Measurements from ENCODE around the gene LDLRAD1. TPM values are rescaled to one million over a fixed set of nuclear protein-coding genes. Genes with fewer than 3 reads are reported as not detected.

The LDLRAD1 gene
- polyA plus RNA-seq, 1 donor from 2014 or later: not detected

- Histone ChIP-seq H3K79me2 (replicated peaks; ENCODE audit: insufficient read depth, low read length) (no peaks in the 10 kb centered on the region), H3K36me3 (ENCODE audit: insufficient read depth, low read length) (no peaks in the 10 kb centered on the region), H3K9me3 (ENCODE audit: low read length) (no peaks in the 10 kb centered on the region), H3K9ac (ENCODE audit: low read length) (no peak overlapping the region), H3K27me3 (ENCODE audit: insufficient read depth, low read depth, low read length) (no peaks in the 10 kb centered on the region), H3K27ac (ENCODE audit: low read length) (no peak overlapping the region), H4K20me1 (ENCODE audit: insufficient read depth) (no peaks in the 10 kb centered on the region), H3K4me2 (ENCODE audit: low read length) (no peak overlapping the region), H3K4me3 (ENCODE audit: low read length) (no peak overlapping the region), H3K9me2 (ENCODE audit: insufficient read depth, low read length) (no peaks in the 10 kb centered on the region), H3F3A (ENCODE audit: insufficient read depth, low read length, poor library complexity, severe bottlenecking) (no peaks in the 10 kb centered on the region), H2AFZ (ENCODE audit: low read depth, low read length) (no peak overlapping the region)
- no peak for TF ChIP-seq EZH2 (IDR thresholded peaks at IDR 0.05; ENCODE audit: borderline replicate concordance, insufficient read depth, low read length, poor library complexity, severe bottlenecking)
- no peak for TF ChIP-seq CTCF (IDR thresholded peaks at IDR 0.05; ENCODE audit: poor library complexity, severe bottlenecking)
- no peak for TF ChIP-seq RAD21 (conservative IDR thresholded peaks at IDR 0.05)
- no peak for TF ChIP-seq TAF1 (IDR thresholded peaks at IDR 0.05; ENCODE audit: low read depth)
- no peak for TF ChIP-seq SMC3 (conservative IDR thresholded peaks at IDR 0.05; ENCODE audit: poor library complexity)
- TF ChIP-seq MXI1 (conservative IDR thresholded peaks at IDR 0.05; ENCODE audit: poor library complexity, severe bottlenecking): no peak
- no peak for TF ChIP-seq EP300 (conservative IDR thresholded peaks at IDR 0.05; ENCODE audit: poor library complexity, severe bottlenecking)
- no peak for TF ChIP-seq POLR2AphosphoS5 (IDR thresholded peaks at IDR 0.05)
- TF ChIP-seq REST (IDR thresholded peaks at IDR 0.05; ENCODE audit: borderline replicate concordance): no peak
Measured at GRCh38 chr1:54001591-54001990, 16.4 kb downstream of the LDLRAD1 start.

- H3K9me2 ChIP-seq (ENCODE audit: insufficient read depth, low read length): no peaks in the 10 kb centered on the region
Measured at GRCh38 chr1:53999920-54000319, 18.1 kb downstream of the LDLRAD1 start.

More at GRCh38 chr1:53999920-54000319, 18.1 kb downstream of the LDLRAD1 start:
- Histone ChIP-seq H3K36me3 (ENCODE audit: insufficient read depth, low read length) (no peaks in the 10 kb centered on the region), H3K4me3 (ENCODE audit: low read length) (no peak overlapping the region), H3K27me3 (ENCODE audit: insufficient read depth, low read depth, low read length) (no peaks in the 10 kb centered on the region), H2AFZ (ENCODE audit: low read depth, low read length) (no peak overlapping the region), H4K20me1 (ENCODE audit: insufficient read depth) (no peaks in the 10 kb centered on the region), H3K4me2 (ENCODE audit: low read length) (no peak overlapping the region), H3K27ac (ENCODE audit: low read length) (no peak overlapping the region), H3F3A (ENCODE audit: insufficient read depth, low read length, poor library complexity, severe bottlenecking) (no peaks in the 10 kb centered on the region), H3K79me2 (replicated peaks; ENCODE audit: insufficient read depth, low read length) (no peaks in the 10 kb centered on the region), H3K9ac (ENCODE audit: low read length) (no peak overlapping the region), H3K9me3 (ENCODE audit: low read length) (no peaks in the 10 kb centered on the region)
- TF ChIP-seq EP300 (conservative IDR thresholded peaks at IDR 0.05; ENCODE audit: poor library complexity, severe bottlenecking): no peak
- no peak for TF ChIP-seq POLR2AphosphoS5 (IDR thresholded peaks at IDR 0.05)
- no peak for TF ChIP-seq REST (IDR thresholded peaks at IDR 0.05; ENCODE audit: borderline replicate concordance)
- TF ChIP-seq MXI1 (conservative IDR thresholded peaks at IDR 0.05; ENCODE audit: poor library complexity, severe bottlenecking): no peak
- no peak for TF ChIP-seq SMC3 (conservative IDR thresholded peaks at IDR 0.05; ENCODE audit: poor library complexity)
- no peak for TF ChIP-seq TAF1 (IDR thresholded peaks at IDR 0.05; ENCODE audit: low read depth)
- no peak for TF ChIP-seq EZH2 (IDR thresholded peaks at IDR 0.05; ENCODE audit: borderline replicate concordance, insufficient read depth, low read length, poor library complexity, severe bottlenecking)
- TF ChIP-seq CTCF (IDR thresholded peaks at IDR 0.05; ENCODE audit: poor library complexity, severe bottlenecking): no peak

All from neural cell (in vitro differentiated cells).